Measurements from ENCODE around the gene IQCH. TPM values are rescaled to one million over a fixed set of nuclear protein-coding genes. Genes with fewer than 3 reads are reported as not detected.

Gene IQCH
- total and polyA plus RNA-seq, 2 experiments from 2014 or later = 1.7 to 4.6 TPM

DNA sequence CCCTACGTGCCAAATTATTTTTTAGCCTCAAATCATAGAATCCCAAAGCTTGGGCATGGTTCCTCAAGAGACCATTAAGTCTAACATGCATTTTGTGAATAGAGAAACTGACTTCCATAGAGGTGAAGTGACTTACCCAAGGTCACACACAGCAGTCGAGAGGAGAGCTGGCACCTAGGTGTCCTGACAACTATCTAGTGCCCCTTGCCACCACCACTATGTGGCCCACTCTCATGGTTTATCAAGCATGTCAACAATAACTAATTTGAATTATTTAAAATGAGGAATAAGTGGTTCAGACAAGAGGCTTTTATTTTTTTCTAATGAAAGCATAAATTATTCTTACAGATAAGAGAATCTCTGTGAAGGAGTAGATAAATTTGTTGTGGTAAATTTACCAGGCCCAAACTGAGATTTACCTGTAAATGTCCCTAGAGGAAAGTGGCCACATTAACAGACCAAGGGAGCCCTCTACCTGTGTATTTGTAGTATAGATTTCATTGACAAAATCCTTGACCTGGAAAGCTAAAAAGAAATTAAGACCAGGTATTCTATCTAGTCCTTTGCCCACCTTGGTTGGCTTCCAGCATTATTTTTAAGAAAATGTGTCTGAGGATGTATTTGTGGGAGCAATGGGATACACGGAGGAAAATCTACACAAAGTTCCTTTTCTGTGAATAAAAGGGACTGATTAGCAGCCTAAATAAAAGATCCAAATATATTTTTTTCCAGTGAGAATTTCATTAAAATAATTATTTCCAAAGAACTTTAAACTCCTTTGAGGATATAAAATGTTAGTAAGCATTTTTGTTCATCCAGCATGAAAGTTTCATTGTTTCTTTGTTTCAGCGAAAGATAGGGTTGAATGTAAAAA, 49.1 kb downstream of the IQCH start:
- H3K27me3 ChIP-seq (ENCODE audit: insufficient read depth) = no peaks in the 10 kb centered on the region
- ATAC-seq (peak; percentile 78), DNase-seq (ENCODE audit: low spot score) (peak; percentile 86)
- no peak overlapping the region for H3K4me2 ChIP-seq
- no peaks in the 10 kb centered on the region for H3K36me3 Mint-ChIP-seq (ENCODE audit: low read depth)
- no peaks in the 10 kb centered on the region for H3K79me2 ChIP-seq (replicated peaks; ENCODE audit: insufficient read depth)
- no peaks in the 10 kb centered on the region for H3F3A ChIP-seq (replicated peaks; ENCODE audit: low read depth)
- H3K4me1 Mint-ChIP-seq = peaks cover 5% of the 10 kb centered on the region; the same call in 2 of the 3 replicates
- H3K9me3 Mint-ChIP-seq = no peaks in the 10 kb centered on the region
- H3K4me3 Mint-ChIP-seq = no peak overlapping the region
- H3K36me3 ChIP-seq (ENCODE audit: insufficient read depth) = no peaks in the 10 kb centered on the region
- H3K27me3 Mint-ChIP-seq (ENCODE audit: insufficient read depth, low read depth, poor library complexity) = no peaks in the 10 kb centered on the region
- H2AFZ ChIP-seq = no peak overlapping the region
- TF ChIP-seq EZH2 (IDR thresholded peaks at IDR 0.05; ENCODE audit: low read depth, unreplicated experiment) (no peak), STAT1 (IDR thresholded peaks at IDR 0.05; ENCODE audit: unreplicated experiment) (no peak), CTCF (conservative IDR thresholded peaks at IDR 0.05; ENCODE audit: low read depth in 2 of 2) (peak; percentile 71 to 77)
- H3K27ac Mint-ChIP-seq = no peak overlapping the region
- no peak overlapping the region for H3K4me3 ChIP-seq
- no peak overlapping the region for H3K27ac ChIP-seq (ENCODE audit: low read depth)
- H4K20me1 ChIP-seq (replicated peaks; ENCODE audit: insufficient read depth) = no peaks in the 10 kb centered on the region
- no peaks in the 10 kb centered on the region for H3K9me2 ChIP-seq (ENCODE audit: insufficient read depth)
- peaks cover 10% of the 10 kb centered on the region; the same call in 1 of the 2 replicates for H3K4me1 ChIP-seq (ENCODE audit: insufficient read depth)

DNA sequence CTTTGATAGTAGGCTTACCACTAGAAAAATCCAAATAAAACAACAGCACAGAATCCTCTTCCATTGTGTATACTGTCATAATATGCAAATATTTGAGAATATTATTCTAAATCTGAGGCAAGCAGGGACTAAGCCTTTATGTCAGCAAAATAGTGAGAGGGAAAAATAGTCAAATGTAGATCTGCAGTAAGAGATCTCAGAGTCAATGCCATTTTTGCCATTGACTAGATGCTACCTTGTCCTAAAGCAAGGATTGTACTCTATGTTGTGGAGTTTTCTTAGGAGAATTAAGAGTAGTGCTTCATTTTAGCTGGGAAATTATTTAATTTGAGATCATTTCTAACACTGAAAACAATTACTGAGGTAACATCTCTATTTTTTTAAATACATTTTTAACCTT, 50.2 kb downstream of the IQCH start:
- H3K79me2 ChIP-seq (replicated peaks; ENCODE audit: insufficient read depth) = no peaks in the 10 kb centered on the region
- no peak overlapping the region for H3K27ac ChIP-seq (ENCODE audit: low read depth)
- peaks cover 10% of the 10 kb centered on the region; the same call in 1 of the 2 replicates for H3K4me1 ChIP-seq (ENCODE audit: insufficient read depth)
- ATAC-seq = no peak
- Mint-ChIP-seq H3K27ac (no peak overlapping the region), H3K4me1 (peaks cover 5% of the 10 kb centered on the region; the same call in 2 of the 3 replicates), H3K36me3 (ENCODE audit: low read depth) (no peaks in the 10 kb centered on the region), H3K4me3 (no peak overlapping the region), H3K27me3 (ENCODE audit: insufficient read depth, low read depth, poor library complexity) (no peaks in the 10 kb centered on the region), H3K9me3 (no peaks in the 10 kb centered on the region)
- no peaks in the 10 kb centered on the region for H4K20me1 ChIP-seq (replicated peaks; ENCODE audit: insufficient read depth)
- H3K36me3 ChIP-seq (ENCODE audit: insufficient read depth) = no peaks in the 10 kb centered on the region
- no peak for DNase-seq (ENCODE audit: low spot score)
- no peak overlapping the region for H3K4me2 ChIP-seq
- no peak overlapping the region for H2AFZ ChIP-seq
- H3F3A ChIP-seq (replicated peaks; ENCODE audit: low read depth) = no peaks in the 10 kb centered on the region
- no peaks in the 10 kb centered on the region for H3K9me2 ChIP-seq (ENCODE audit: insufficient read depth)
- H3K27me3 ChIP-seq (ENCODE audit: insufficient read depth) = no peaks in the 10 kb centered on the region
- no peak overlapping the region for H3K4me3 ChIP-seq
- TF ChIP-seq POLR2AphosphoS5 (IDR thresholded peaks at IDR 0.05; ENCODE audit: low read depth) (no peak), ZNF331 (CRISPR knock-in tag; IDR thresholded peaks at IDR 0.05; ENCODE audit: low read depth) (no peak), ZNF114 (CRISPR knock-in tag; IDR thresholded peaks at IDR 0.05) (no peak), CREB1 (CRISPR knock-in tag; IDR thresholded peaks at IDR 0.05; ENCODE audit: low read depth) (no peak)
- TF ChIP-seq, protein P1, sequence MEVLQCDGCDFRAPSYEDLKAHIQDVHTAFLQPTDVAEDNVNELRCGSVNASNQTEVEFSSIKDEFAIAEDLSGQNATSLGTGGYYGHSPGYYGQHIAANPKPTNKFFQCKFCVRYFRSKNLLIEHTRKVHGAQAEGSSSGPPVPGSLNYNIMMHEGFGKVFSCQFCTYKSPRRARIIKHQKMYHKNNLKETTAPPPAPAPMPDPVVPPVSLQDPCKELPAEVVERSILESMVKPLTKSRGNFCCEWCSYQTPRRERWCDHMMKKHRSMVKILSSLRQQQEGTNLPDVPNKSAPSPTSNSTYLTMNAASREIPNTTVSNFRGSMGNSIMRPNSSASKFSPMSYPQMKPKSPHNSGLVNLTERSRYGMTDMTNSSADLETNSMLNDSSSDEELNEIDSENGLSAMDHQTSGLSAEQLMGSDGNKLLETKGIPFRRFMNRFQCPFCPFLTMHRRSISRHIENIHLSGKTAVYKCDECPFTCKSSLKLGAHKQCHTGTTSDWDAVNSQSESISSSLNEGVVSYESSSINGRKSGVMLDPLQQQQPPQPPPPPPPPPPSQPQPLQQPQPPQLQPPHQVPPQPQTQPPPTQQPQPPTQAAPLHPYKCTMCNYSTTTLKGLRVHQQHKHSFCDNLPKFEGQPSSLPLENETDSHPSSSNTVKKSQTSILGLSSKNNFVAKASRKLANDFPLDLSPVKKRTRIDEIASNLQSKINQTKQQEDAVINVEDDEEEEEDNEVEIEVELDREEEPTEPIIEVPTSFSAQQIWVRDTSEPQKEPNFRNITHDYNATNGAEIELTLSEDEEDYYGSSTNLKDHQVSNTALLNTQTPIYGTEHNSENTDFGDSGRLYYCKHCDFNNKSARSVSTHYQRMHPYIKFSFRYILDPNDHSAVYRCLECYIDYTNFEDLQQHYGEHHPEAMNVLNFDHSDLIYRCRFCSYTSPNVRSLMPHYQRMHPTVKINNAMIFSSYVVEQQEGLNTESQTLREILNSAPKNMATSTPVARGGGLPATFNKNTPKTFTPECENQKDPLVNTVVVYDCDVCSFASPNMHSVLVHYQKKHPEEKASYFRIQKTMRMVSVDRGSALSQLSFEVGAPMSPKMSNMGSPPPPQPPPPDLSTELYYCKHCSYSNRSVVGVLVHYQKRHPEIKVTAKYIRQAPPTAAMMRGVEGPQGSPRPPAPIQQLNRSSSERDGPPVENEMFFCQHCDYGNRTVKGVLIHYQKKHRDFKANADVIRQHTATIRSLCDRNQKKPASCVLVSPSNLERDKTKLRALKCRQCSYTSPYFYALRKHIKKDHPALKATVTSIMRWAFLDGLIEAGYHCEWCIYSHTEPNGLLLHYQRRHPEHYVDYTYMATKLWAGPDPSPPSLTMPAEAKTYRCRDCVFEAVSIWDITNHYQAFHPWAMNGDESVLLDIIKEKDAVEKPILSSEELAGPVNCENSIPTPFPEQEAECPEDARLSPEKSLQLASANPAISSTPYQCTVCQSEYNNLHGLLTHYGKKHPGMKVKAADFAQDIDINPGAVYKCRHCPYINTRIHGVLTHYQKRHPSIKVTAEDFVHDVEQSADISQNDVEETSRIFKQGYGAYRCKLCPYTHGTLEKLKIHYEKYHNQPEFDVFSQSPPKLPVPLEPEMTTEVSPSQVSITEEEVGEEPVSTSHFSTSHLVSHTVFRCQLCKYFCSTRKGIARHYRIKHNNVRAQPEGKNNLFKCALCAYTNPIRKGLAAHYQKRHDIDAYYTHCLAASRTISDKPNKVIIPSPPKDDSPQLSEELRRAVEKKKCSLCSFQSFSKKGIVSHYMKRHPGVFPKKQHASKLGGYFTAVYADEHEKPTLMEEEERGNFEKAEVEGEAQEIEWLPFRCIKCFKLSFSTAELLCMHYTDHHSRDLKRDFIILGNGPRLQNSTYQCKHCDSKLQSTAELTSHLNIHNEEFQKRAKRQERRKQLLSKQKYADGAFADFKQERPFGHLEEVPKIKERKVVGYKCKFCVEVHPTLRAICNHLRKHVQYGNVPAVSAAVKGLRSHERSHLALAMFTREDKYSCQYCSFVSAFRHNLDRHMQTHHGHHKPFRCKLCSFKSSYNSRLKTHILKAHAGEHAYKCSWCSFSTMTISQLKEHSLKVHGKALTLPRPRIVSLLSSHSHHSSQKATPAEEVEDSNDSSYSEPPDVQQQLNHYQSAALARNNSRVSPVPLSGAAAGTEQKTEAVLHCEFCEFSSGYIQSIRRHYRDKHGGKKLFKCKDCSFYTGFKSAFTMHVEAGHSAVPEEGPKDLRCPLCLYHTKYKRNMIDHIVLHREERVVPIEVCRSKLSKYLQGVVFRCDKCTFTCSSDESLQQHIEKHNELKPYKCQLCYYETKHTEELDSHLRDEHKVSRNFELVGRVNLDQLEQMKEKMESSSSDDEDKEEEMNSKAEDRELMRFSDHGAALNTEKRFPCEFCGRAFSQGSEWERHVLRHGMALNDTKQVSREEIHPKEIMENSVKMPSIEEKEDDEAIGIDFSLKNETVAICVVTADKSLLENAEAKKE (CRISPR knock-in tag; IDR thresholded peaks at IDR 0.05) = no peak
- TF ChIP-seq, protein P2, sequence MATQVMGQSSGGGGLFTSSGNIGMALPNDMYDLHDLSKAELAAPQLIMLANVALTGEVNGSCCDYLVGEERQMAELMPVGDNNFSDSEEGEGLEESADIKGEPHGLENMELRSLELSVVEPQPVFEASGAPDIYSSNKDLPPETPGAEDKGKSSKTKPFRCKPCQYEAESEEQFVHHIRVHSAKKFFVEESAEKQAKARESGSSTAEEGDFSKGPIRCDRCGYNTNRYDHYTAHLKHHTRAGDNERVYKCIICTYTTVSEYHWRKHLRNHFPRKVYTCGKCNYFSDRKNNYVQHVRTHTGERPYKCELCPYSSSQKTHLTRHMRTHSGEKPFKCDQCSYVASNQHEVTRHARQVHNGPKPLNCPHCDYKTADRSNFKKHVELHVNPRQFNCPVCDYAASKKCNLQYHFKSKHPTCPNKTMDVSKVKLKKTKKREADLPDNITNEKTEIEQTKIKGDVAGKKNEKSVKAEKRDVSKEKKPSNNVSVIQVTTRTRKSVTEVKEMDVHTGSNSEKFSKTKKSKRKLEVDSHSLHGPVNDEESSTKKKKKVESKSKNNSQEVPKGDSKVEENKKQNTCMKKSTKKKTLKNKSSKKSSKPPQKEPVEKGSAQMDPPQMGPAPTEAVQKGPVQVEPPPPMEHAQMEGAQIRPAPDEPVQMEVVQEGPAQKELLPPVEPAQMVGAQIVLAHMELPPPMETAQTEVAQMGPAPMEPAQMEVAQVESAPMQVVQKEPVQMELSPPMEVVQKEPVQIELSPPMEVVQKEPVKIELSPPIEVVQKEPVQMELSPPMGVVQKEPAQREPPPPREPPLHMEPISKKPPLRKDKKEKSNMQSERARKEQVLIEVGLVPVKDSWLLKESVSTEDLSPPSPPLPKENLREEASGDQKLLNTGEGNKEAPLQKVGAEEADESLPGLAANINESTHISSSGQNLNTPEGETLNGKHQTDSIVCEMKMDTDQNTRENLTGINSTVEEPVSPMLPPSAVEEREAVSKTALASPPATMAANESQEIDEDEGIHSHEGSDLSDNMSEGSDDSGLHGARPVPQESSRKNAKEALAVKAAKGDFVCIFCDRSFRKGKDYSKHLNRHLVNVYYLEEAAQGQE (IDR thresholded peaks at IDR 0.05; ENCODE audit: unreplicated experiment) = no peak
